DND-41 (cell line): ENCODE measurements around the gene INTS12.
A peak's percentile ranks its signal among the peaks of the same experiment; 100 is the strongest.

Source experiments
- ATAC-seq: fragments of 200-7000 bp; cut with Tn5 transposase; 3 replicates; pipeline ENCODE4 v1.9.1; 2021; ENCODE audit warnings: low read depth; ENCODE audit not compliant: insufficient read depth
- DNase-seq: peaks from one replicate; pipeline ENCODE4 v3.0.0-alpha.2; 2020
- H2AFZ ChIP-seq: 2 replicates; pipeline ENCODE4 v1.6.0; 2012; ENCODE audit warnings: low read depth, low read length
- H3K27ac ChIP-seq: 2 replicates; pipeline ENCODE4 v1.5.1; 2012; ENCODE audit warnings: low read length, inconsistent platforms
- H3K27me3 ChIP-seq: fragments of 200-600 bp; sonication (generic); 2 replicates; pipeline ENCODE4 v1.6.0; 2012; ENCODE audit warnings: low read length, mild to moderate bottlenecking, inconsistent platforms; ENCODE audit not compliant: insufficient read depth, poor library complexity
- H3K36me3 ChIP-seq: 2 replicates; pipeline ENCODE4 v1.5.1; 2012; ENCODE audit warnings: low read length, inconsistent platforms; ENCODE audit not compliant: insufficient read depth
- H3K4me1 ChIP-seq: 2 replicates; pipeline ENCODE4 v1.5.1; 2012; ENCODE audit warnings: mild to moderate bottlenecking, low read length; ENCODE audit not compliant: insufficient read depth
- H3K4me2 ChIP-seq: 2 replicates; pipeline ENCODE4 v1.6.0; 2012; ENCODE audit warnings: mild to moderate bottlenecking, moderate library complexity, low read length, inconsistent platforms; ENCODE audit not compliant: insufficient read depth
- H3K4me3 ChIP-seq, 2 experiments: fragments of 200-600 bp in 1 of 2; shearing (Covaris generic) in 1 of 2; 2 replicates each; pipeline ENCODE4 v1.5.1; 2012 to 2016; ENCODE audit warnings: inconsistent platforms in 2 of 2, low read length in 2 of 2, mild to moderate bottlenecking in 2 of 2, low read depth in 1 of 2, moderate library complexity in 1 of 2
- H3K79me2 ChIP-seq: 2 replicates; pipeline ENCODE4 v1.6.0; 2012; ENCODE audit warnings: low read length, inconsistent platforms; ENCODE audit not compliant: insufficient read depth
- H3K9ac ChIP-seq: 2 replicates; pipeline ENCODE4 v1.6.0; 2012; ENCODE audit warnings: low read depth, mild to moderate bottlenecking, inconsistent platforms, low read length, moderate library complexity
- H3K9me3 ChIP-seq: 2 replicates; pipeline ENCODE4 v1.5.1; 2012; ENCODE audit warnings: low read length, moderate library complexity, mild to moderate bottlenecking, inconsistent platforms; ENCODE audit not compliant: insufficient read depth, severe bottlenecking
- H4K20me1 ChIP-seq: 2 replicates; pipeline ENCODE4 v1.6.0; 2012; ENCODE audit warnings: low read length; ENCODE audit not compliant: insufficient read depth
- EZH2 ChIP-seq: IDR thresholded peaks from 3 replicates; pipeline ENCODE4 v1.6.1; 2012; ENCODE audit warnings: borderline replicate concordance, low read depth, mild to moderate bottlenecking, moderate library complexity, low read length, inconsistent platforms; ENCODE audit not compliant: severe bottlenecking
- TF ChIP-seq, protein P1 (sequence below): IDR thresholded peaks from 2 replicates; pipeline ENCODE4 v1.5.1; 2012; ENCODE audit warnings: borderline replicate concordance, low read length, moderate library complexity, mild to moderate bottlenecking; ENCODE audit not compliant: poor library complexity, severe bottlenecking; ENCODE audit errors: extremely low read depth

The INTS12 gene

GRCh38 chr4:105725623-105726022 is 17.1 kb upstream of the INTS12 start:
- ATAC-seq (no peak), DNase-seq (no peak)
- H3K9ac ChIP-seq: no peak overlapping the region
- no peak overlapping the region for H3K4me2 ChIP-seq
- no peaks in the 10 kb centered on the region for H3K27me3 ChIP-seq
- H2AFZ ChIP-seq: no peak overlapping the region
- H3K27ac ChIP-seq: no peak overlapping the region
- H3K4me1 ChIP-seq: no peaks in the 10 kb centered on the region
- H3K79me2 ChIP-seq: no peaks in the 10 kb centered on the region
- TF ChIP-seq EZH2: no peak
- H4K20me1 ChIP-seq: no peaks in the 10 kb centered on the region
- no peaks in the 10 kb centered on the region for H3K9me3 ChIP-seq
- peaks cover 51% of the 10 kb centered on the region for H3K36me3 ChIP-seq
- no peak overlapping the region for H3K4me3 ChIP-seq

DNA sequence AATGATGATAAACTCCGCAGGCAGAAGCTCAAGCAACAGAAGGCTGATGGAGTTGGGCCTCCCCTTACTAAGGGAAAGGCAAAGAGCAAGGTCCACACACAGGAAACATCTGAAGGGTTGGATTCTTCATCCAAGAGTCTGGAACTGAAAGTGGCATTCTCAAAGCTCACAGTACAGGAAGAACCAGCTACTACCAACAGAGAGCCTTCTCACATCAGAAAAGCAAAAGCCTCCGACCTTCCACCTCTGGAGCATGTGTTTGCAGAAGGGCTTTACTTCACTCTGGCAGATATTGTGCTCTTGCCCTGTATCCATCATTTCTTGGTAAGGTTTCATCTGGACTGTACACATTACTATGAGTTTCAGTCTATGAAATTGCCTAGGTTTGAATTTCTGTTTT is 10.7 kb upstream of the INTS12 start:
- H3K4me3 ChIP-seq: no peak overlapping the region
- ATAC-seq (no peak), DNase-seq (no peak)
- no peaks in the 10 kb centered on the region for H3K27me3 ChIP-seq
- H3K9ac ChIP-seq: no peak overlapping the region
- TF ChIP-seq EZH2: no peak
- TF ChIP-seq, protein P1, sequence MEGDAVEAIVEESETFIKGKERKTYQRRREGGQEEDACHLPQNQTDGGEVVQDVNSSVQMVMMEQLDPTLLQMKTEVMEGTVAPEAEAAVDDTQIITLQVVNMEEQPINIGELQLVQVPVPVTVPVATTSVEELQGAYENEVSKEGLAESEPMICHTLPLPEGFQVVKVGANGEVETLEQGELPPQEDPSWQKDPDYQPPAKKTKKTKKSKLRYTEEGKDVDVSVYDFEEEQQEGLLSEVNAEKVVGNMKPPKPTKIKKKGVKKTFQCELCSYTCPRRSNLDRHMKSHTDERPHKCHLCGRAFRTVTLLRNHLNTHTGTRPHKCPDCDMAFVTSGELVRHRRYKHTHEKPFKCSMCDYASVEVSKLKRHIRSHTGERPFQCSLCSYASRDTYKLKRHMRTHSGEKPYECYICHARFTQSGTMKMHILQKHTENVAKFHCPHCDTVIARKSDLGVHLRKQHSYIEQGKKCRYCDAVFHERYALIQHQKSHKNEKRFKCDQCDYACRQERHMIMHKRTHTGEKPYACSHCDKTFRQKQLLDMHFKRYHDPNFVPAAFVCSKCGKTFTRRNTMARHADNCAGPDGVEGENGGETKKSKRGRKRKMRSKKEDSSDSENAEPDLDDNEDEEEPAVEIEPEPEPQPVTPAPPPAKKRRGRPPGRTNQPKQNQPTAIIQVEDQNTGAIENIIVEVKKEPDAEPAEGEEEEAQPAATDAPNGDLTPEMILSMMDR: no peak
- peaks cover 9% of the 10 kb centered on the region; the same call in 1 of the 2 replicates for H4K20me1 ChIP-seq
- no peaks in the 10 kb centered on the region for H3K4me1 ChIP-seq
- H3K27ac ChIP-seq: no peak overlapping the region
- H3K9me3 ChIP-seq: no peaks in the 10 kb centered on the region
- H3K36me3 ChIP-seq: peaks cover 26% of the 10 kb centered on the region
- H2AFZ ChIP-seq: no peak overlapping the region
- peaks cover 17% of the 10 kb centered on the region for H3K79me2 ChIP-seq
- H3K4me2 ChIP-seq: no peak overlapping the region

- Histone ChIP-seq H3K9me3 (no peaks in the 10 kb centered on the region), H4K20me1 (peaks cover 19% of the 10 kb centered on the region; the same call in 1 of the 2 replicates), H2AFZ (no peak overlapping the region), H3K36me3 (peaks cover 16% of the 10 kb centered on the region), H3K9ac (no peak overlapping the region), H3K27ac (no peak overlapping the region), H3K79me2 (peaks cover 45% of the 10 kb centered on the region), H3K4me2 (no peak overlapping the region), H3K27me3 (no peaks in the 10 kb centered on the region), H3K4me1 (peaks cover 6% of the 10 kb centered on the region; the same call in 1 of the 2 replicates), H3K4me3 (no peak overlapping the region)
- ATAC-seq (peak; percentile 55; the same call in 1 of the 3 replicates), DNase-seq (no peak)
- no peak for TF ChIP-seq EZH2
- TF ChIP-seq, protein P1: peak; percentile 65
These were observed 7.3 kb upstream of the INTS12 start for GRCh38 chr4:105715692-105716278.

DNA sequence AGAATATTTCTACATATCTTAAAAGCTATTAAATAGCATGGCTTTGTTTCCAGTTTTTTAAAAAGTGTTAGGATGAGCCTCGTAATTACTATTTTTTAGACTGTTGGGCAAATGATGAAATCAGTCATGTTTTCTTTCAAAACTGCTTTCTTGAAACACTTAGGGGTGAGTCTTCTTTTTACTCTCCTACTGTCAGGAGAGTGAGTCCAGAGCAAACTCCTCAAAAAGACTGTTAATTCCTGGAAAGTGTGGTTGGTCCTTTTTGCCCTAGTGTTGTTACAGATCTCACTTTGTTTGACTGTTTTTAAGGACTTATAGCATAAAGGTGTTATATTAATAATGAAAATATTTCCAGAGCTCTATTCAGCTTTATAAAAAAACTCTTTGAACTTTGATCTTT is 6.4 kb upstream of the INTS12 start:
- Histone ChIP-seq H3K4me2 (no peak overlapping the region), H3K27ac (no peak overlapping the region), H3K4me1 (peaks cover 15% of the 10 kb centered on the region; the same call in 1 of the 2 replicates), H3K27me3 (no peaks in the 10 kb centered on the region), H3K79me2 (peaks cover 54% of the 10 kb centered on the region), H3K9me3 (no peaks in the 10 kb centered on the region), H3K4me3 (no peak overlapping the region), H3K9ac (no peak overlapping the region), H4K20me1 (peaks cover 19% of the 10 kb centered on the region; the same call in 1 of the 2 replicates), H3K36me3 (peaks cover 12% of the 10 kb centered on the region), H2AFZ (no peak overlapping the region)
- no peak for TF ChIP-seq EZH2
- TF ChIP-seq, protein P1: no peak
- DNase-seq (no peak), ATAC-seq (no peak)
